ENCODE measurements around the gene FAM184B.

FAM184B gene

DNA sequence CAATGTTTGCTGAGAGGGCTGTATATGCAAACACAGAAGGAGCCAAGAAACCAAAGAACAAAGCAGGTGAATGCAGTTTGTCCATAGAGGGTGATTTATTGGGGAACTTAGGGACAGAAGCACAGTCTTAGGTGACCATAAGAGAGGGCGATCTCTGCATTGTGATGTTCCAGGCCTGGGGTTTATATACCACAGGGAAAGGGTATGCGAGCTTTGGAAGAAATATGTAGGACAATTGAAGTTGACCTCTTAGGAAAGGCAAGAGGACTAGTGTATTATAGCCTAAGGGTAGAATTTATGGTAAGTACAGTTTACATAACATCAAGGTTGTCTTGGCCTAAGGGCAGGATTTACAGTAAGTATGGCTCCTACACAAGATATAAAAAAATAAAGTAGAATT lies 27.8 kb downstream of the FAM184B start:
- H3K9me2 ChIP-seq (replicated peaks; ENCODE audit: insufficient read depth, low read length), result no peaks in the 10 kb centered on the region
- no peaks in the 10 kb centered on the region for H3K79me2 ChIP-seq (ENCODE audit: low read length)
- H3F3A ChIP-seq (ENCODE audit: insufficient read depth, low read length), result no peaks in the 10 kb centered on the region
- H3K4me2 ChIP-seq (ENCODE audit: low read depth, low read length), result no peak overlapping the region
- H3K9me3 ChIP-seq (replicated peaks; ENCODE audit: insufficient read depth, low read length), result no peaks in the 10 kb centered on the region
- no peak overlapping the region for H2AFZ ChIP-seq (ENCODE audit: low read length)
- H3K27me3 ChIP-seq (replicated peaks; ENCODE audit: insufficient read depth, low read length), result no peaks in the 10 kb centered on the region
- TF ChIP-seq EZH2phosphoT487 (IDR thresholded peaks at IDR 0.05; ENCODE audit: low read length) (no peak), EZH2 (optimal IDR thresholded peaks at IDR 0.05; ENCODE audit: low read depth, low read length) (no peak)
- TF ChIP-seq, protein P1, sequence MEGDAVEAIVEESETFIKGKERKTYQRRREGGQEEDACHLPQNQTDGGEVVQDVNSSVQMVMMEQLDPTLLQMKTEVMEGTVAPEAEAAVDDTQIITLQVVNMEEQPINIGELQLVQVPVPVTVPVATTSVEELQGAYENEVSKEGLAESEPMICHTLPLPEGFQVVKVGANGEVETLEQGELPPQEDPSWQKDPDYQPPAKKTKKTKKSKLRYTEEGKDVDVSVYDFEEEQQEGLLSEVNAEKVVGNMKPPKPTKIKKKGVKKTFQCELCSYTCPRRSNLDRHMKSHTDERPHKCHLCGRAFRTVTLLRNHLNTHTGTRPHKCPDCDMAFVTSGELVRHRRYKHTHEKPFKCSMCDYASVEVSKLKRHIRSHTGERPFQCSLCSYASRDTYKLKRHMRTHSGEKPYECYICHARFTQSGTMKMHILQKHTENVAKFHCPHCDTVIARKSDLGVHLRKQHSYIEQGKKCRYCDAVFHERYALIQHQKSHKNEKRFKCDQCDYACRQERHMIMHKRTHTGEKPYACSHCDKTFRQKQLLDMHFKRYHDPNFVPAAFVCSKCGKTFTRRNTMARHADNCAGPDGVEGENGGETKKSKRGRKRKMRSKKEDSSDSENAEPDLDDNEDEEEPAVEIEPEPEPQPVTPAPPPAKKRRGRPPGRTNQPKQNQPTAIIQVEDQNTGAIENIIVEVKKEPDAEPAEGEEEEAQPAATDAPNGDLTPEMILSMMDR (IDR thresholded peaks at IDR 0.05; ENCODE audit: low read length), result no peak
- H3K4me3 ChIP-seq (ENCODE audit: low read length), result no peak overlapping the region
- DNase-seq, result no peak
- H3K27ac ChIP-seq (ENCODE audit: low read length), result no peak overlapping the region
- H3K4me1 ChIP-seq (ENCODE audit: low read length), result no peaks in the 10 kb centered on the region
- H3K9ac ChIP-seq (ENCODE audit: low read length), result no peak overlapping the region
- H3K36me3 ChIP-seq (replicated peaks; ENCODE audit: insufficient read depth, low read length), result no peaks in the 10 kb centered on the region
- no peaks in the 10 kb centered on the region for H4K20me1 ChIP-seq (ENCODE audit: insufficient read depth, low read length)

DNA sequence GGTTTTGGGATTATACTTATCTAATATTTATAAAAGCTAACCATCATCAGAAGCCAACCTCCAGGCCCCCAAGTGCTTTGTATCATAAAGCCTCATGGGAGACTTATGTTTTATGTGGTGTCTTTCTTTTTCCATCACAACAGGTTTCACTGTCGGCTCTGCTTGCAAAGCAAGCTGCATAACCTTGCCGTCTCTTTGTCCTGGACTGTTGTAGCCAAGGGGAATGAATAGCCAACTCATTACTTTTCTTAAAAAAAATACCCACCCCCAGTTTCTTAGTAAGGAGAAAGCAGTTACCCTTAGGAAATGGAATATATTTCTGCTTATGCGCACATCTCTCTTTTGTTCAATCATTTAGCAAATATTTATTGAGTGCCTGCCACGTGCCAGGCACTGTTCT lies 40.7 kb downstream of the FAM184B start:
- H3K4me3 ChIP-seq (ENCODE audit: low read length), result no peak overlapping the region
- no peaks in the 10 kb centered on the region for H3K9me3 ChIP-seq (replicated peaks; ENCODE audit: insufficient read depth, low read length)
- H3K27ac ChIP-seq (ENCODE audit: low read length), result no peak overlapping the region
- H3K4me1 ChIP-seq (ENCODE audit: low read length), result no peaks in the 10 kb centered on the region
- no peaks in the 10 kb centered on the region for H3K79me2 ChIP-seq (ENCODE audit: low read length)
- H3F3A ChIP-seq (ENCODE audit: insufficient read depth, low read length), result no peaks in the 10 kb centered on the region
- H3K27me3 ChIP-seq (replicated peaks; ENCODE audit: insufficient read depth, low read length), result no peaks in the 10 kb centered on the region
- H4K20me1 ChIP-seq (ENCODE audit: insufficient read depth, low read length), result no peaks in the 10 kb centered on the region
- H3K4me2 ChIP-seq (ENCODE audit: low read depth, low read length), result no peak overlapping the region
- DNase-seq, result no peak
- H3K36me3 ChIP-seq (replicated peaks; ENCODE audit: insufficient read depth, low read length), result no peaks in the 10 kb centered on the region
- H3K9ac ChIP-seq (ENCODE audit: low read length), result no peak overlapping the region
- TF ChIP-seq EZH2 (optimal IDR thresholded peaks at IDR 0.05; ENCODE audit: low read depth, low read length), result no peak
- TF ChIP-seq, protein P1 (IDR thresholded peaks at IDR 0.05; ENCODE audit: low read length), result no peak
- TF ChIP-seq EZH2phosphoT487 (IDR thresholded peaks at IDR 0.05; ENCODE audit: low read length), result no peak
- H3K9me2 ChIP-seq (replicated peaks; ENCODE audit: insufficient read depth, low read length), result no peaks in the 10 kb centered on the region
- no peak overlapping the region for H2AFZ ChIP-seq (ENCODE audit: low read length)

DNA sequence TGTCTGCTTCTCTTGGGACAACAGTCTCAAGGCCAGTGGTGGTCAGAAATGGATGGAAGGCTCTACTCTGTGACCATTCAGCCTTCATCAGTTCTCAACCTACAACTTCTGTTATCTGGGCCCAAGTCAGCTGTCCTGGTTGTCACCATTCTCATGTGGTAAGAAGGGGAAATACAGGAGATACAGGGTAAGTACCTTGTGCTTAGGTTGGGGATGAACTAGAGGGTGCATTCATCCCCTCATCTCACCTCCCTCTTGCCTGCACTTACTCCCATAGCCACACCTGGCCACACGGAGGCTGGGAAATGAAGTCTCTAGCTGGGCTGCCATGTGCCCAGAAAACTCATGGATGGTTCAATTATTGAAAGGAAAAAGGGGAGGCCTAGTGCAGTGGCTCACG lies 44.9 kb downstream of the FAM184B start:
- Histone ChIP-seq H3K79me2 (ENCODE audit: low read length) (no peaks in the 10 kb centered on the region), H4K20me1 (ENCODE audit: insufficient read depth, low read length) (no peaks in the 10 kb centered on the region), H3K4me1 (ENCODE audit: low read length) (no peaks in the 10 kb centered on the region), H3K9me2 (replicated peaks; ENCODE audit: insufficient read depth, low read length) (no peaks in the 10 kb centered on the region), H3K36me3 (replicated peaks; ENCODE audit: insufficient read depth, low read length) (no peaks in the 10 kb centered on the region), H3K27me3 (replicated peaks; ENCODE audit: insufficient read depth, low read length) (no peaks in the 10 kb centered on the region), H2AFZ (ENCODE audit: low read length) (no peak overlapping the region), H3K4me3 (ENCODE audit: low read length) (no peak overlapping the region), H3F3A (ENCODE audit: insufficient read depth, low read length) (no peaks in the 10 kb centered on the region), H3K27ac (ENCODE audit: low read length) (no peak overlapping the region), H3K4me2 (ENCODE audit: low read depth, low read length) (no peak overlapping the region), H3K9me3 (replicated peaks; ENCODE audit: insufficient read depth, low read length) (no peaks in the 10 kb centered on the region), H3K9ac (ENCODE audit: low read length) (no peak overlapping the region)
- TF ChIP-seq EZH2 (optimal IDR thresholded peaks at IDR 0.05; ENCODE audit: low read depth, low read length) (no peak), EZH2phosphoT487 (IDR thresholded peaks at IDR 0.05; ENCODE audit: low read length) (no peak)
- TF ChIP-seq, protein P1 (IDR thresholded peaks at IDR 0.05; ENCODE audit: low read length), result no peak
- DNase-seq, result no peak
